Panc1 (cell line): ENCODE data around the gene PER2.

Experiments
- CTCF ChIP-seq: fragments of 450-650 bp; IDR thresholded peaks from 2 replicates; pipeline ENCODE4 v1.5.1; 2017; ENCODE audit warnings: mild to moderate bottlenecking
- POLR2AphosphoS5 ChIP-seq: IDR thresholded peaks from 2 replicates; pipeline ENCODE4 v1.6.1; 2012; ENCODE audit warnings: mild to moderate bottlenecking, low read depth, low read length, moderate library complexity

- TF ChIP-seq CTCF (no peak), POLR2AphosphoS5 (no peak)
Measured at GRCh38 chr2:238313289-238313990, 25.0 kb upstream of the PER2 start.
